Endothelial cell of umbilical vein (primary cell): ENCODE data around the gene CDC37L1. TPM values are rescaled to one million over a fixed set of nuclear protein-coding genes. Genes with fewer than 3 reads are reported as not detected.

Experiments
- BruUV-seq: library from RNA; stranded (reverse); fragments of 400-500 nt; replicated peaks from 2 replicates; lab custom pipeline; 2021; lab: Mats Ljungman, UMichigan
- CTCF ChIA-PET: fragments of 300-600, 350-600 bp; sonication (Branson Sonifier 250); formaldehyde crosslinking; loops from one replicate; lab custom pipeline; 2021; ENCODE audit warnings: antibody characterized with exemption, inconsistent platforms; lab: Charles Lee
- POLR2A ChIA-PET: fragments of 300-600, 350-600 bp; sonication (Branson Sonifier 250); formaldehyde crosslinking; loops from one replicate; lab custom pipeline; 2021; ENCODE audit warnings: antibody characterized with exemption, inconsistent platforms; lab: Charles Lee
- DNase-seq: peaks from one replicate; pipeline ENCODE4 v3.0.0-alpha.2; 2011; ENCODE audit warnings: low read depth, low spot score
- FAIRE-seq: peaks from 2 replicates; lab custom pipeline; 2011; peaks lifted over from hg19 to GRCh38; lab: Jason Lieb, UNC
- H2AFZ ChIP-seq: 2 replicates; pipeline ENCODE4 v1.6.0; 2012; ENCODE audit warnings: low read depth, low read length, control low read depth, inconsistent platforms
- H3K27ac ChIP-seq: 2 replicates; pipeline ENCODE4 v1.5.1; 2011; ENCODE audit warnings: low read depth, mild to moderate bottlenecking, control low read depth, low read length, moderate library complexity; ENCODE audit not compliant: insufficient read depth
- H3K27me3 ChIP-seq, 2 experiments: 2 replicates each; pipeline versions ENCODE4 v1.6.0 to v1.6.1; 2011; ENCODE audit warnings: low read length in 2 of 2, mixed read lengths in 1 of 2; ENCODE audit not compliant: control insufficient read depth in 2 of 2, insufficient read depth in 2 of 2
- H3K36me3 ChIP-seq, 2 experiments: 2 replicates in 1 of 2; 3 replicates in 1 of 2; pipeline ENCODE4 v1.5.1; 2011; ENCODE audit warnings: low read length in 2 of 2, mild to moderate bottlenecking in 1 of 2, moderate library complexity in 1 of 2; ENCODE audit not compliant: control insufficient read depth in 2 of 2, insufficient read depth in 2 of 2; ENCODE audit errors: extremely low read depth in 1 of 2
- H3K4me1 ChIP-seq: 3 replicates; pipeline ENCODE4 v1.5.1; 2011; ENCODE audit warnings: mild to moderate bottlenecking, low read length; ENCODE audit not compliant: control insufficient read depth, insufficient read depth; ENCODE audit errors: extremely low read depth
- H3K4me2 ChIP-seq: 2 replicates; pipeline ENCODE4 v1.6.1; 2011; ENCODE audit warnings: low read length, control low read depth, mixed read lengths; ENCODE audit not compliant: insufficient read depth
- H3K4me3 ChIP-seq, 3 experiments: fragments of 200-600 bp in 1 of 3; sonication (generic), shearing (Covaris generic) in 1 of 3; replicated peaks in 1 of 3; 2 replicates each; pipeline ENCODE4 v1.5.1; 2011 to 2016; ENCODE audit warnings: control low read depth in 3 of 3, low read length in 3 of 3, mild to moderate bottlenecking in 2 of 3, inconsistent platforms in 1 of 3, low read depth in 1 of 3, moderate library complexity in 1 of 3; ENCODE audit not compliant: insufficient read depth in 1 of 3
- H3K79me2 ChIP-seq: 2 replicates; pipeline ENCODE4 v1.6.0; 2012; ENCODE audit warnings: low read length, inconsistent platforms; ENCODE audit not compliant: control insufficient read depth, insufficient read depth
- H3K9ac ChIP-seq: replicated peaks from 2 replicates; pipeline ENCODE3; 2011; ENCODE audit warnings: low read length, control low read depth; ENCODE audit not compliant: insufficient read depth; ENCODE audit errors: extremely low read depth
- H3K9me1 ChIP-seq: replicated peaks from 3 replicates; pipeline ENCODE4 v1.6.0; 2011; ENCODE audit warnings: mild to moderate bottlenecking, low read length; ENCODE audit not compliant: control insufficient read depth, insufficient read depth; ENCODE audit errors: extremely low read depth
- H3K9me3 ChIP-seq: replicated peaks from 2 replicates; pipeline ENCODE4 v1.5.1; 2012; ENCODE audit warnings: low read length, inconsistent platforms; ENCODE audit not compliant: control insufficient read depth, insufficient read depth
- H4K20me1 ChIP-seq: replicated peaks from 2 replicates; pipeline ENCODE3; 2011; ENCODE audit warnings: mild to moderate bottlenecking, low read length; ENCODE audit not compliant: control insufficient read depth, insufficient read depth; ENCODE audit errors: extremely low read depth
- CTCF ChIP-seq, 2 donors: IDR thresholded peaks; 1 replicate in 1 of 2; 2 replicates in 1 of 2; pipeline ENCODE4 v1.5.1; 2011; ENCODE audit warnings: low read length in 2 of 2, mild to moderate bottlenecking in 2 of 2, moderate library complexity in 2 of 2, control low read depth in 1 of 2, inconsistent platforms in 1 of 2, low read depth in 1 of 2; ENCODE audit not compliant: insufficient read depth in 1 of 2; ENCODE audit errors: extremely low read depth in 1 of 2
- EZH2 ChIP-seq: IDR thresholded peaks from 2 replicates; pipeline ENCODE4 v1.6.1; 2012; ENCODE audit warnings: borderline replicate concordance, low read depth, mild to moderate bottlenecking, moderate library complexity, low read length, inconsistent platforms; ENCODE audit not compliant: severe bottlenecking
- FOS ChIP-seq: IDR thresholded peaks from 2 replicates; pipeline ENCODE4 v1.6.1; 2011; ENCODE audit warnings: mild to moderate bottlenecking, low read length, moderate library complexity, borderline replicate concordance; ENCODE audit not compliant: insufficient read depth
- GATA2 ChIP-seq: IDR thresholded peaks from 2 replicates; pipeline ENCODE4 v1.7.0; 2011; ENCODE audit warnings: low read depth, mild to moderate bottlenecking, moderate library complexity, mixed read lengths, low read length; ENCODE audit not compliant: insufficient read length, insufficient read depth
- JUN ChIP-seq: IDR thresholded peaks from 2 replicates; pipeline ENCODE4 v1.6.1; 2011; ENCODE audit warnings: borderline replicate concordance, low read depth; ENCODE audit not compliant: insufficient read length, insufficient read depth
- MAX ChIP-seq: IDR thresholded peaks from 2 replicates; pipeline ENCODE4 v1.6.1; 2011; ENCODE audit not compliant: insufficient read depth, insufficient read length
- POLR2A ChIP-seq: IDR thresholded peaks from 2 replicates; pipeline ENCODE4 v1.6.1; 2012; ENCODE audit warnings: low read depth, mild to moderate bottlenecking, control low read depth, low read length
- POLR2AphosphoS5 ChIP-seq: IDR thresholded peaks from 2 replicates; pipeline ENCODE4 v1.6.1; 2012; ENCODE audit warnings: low read depth, mild to moderate bottlenecking, control low read depth, low read length, moderate library complexity; ENCODE audit not compliant: insufficient read depth
- dilution Hi-C: fragments of 300-500 bp; cut with MboI; formaldehyde crosslinking; loops from one replicate; pipeline ENCODE4 v1.15.0; 2019; ENCODE audit warnings: low sequenced_read_pairs; ENCODE audit not compliant: extremely low pct_ligation_motif_present
- intact Hi-C: fragments of 100-400 bp; cut with micrococcal nuclease; formaldehyde crosslinking; loops from one replicate; pipeline ENCODE4 v1.10.0; 2022
- polyA plus RNA-seq, 4 experiments: library from polyadenylated mRNA; depleted of rRNA in 3 of 4; stranded (reverse) in 3 of 4; unstranded in 1 of 4; fragments of >200 nt; gene quantifications; 2 replicates each; pipeline versions ENCODE4 v1.2.1 to v1.2.3, GENCODE V29; 2011 to 2012; ENCODE audit warnings: missing spikeins in 1 of 4
- total RNA-seq: library from RNA; stranded (reverse); gene quantifications from 2 replicates; pipeline ENCODE4 v1.2.3, GENCODE V29; 2021

Gene CDC37L1
- total and polyA plus RNA-seq, 2 donors (not counting 3 experiments of a cell fraction or from before 2014, with no cell fraction given): 2.6 to 6.8 TPM

- Histone ChIP-seq H3K9me3 (no peaks in the 10 kb centered on the region), H3K27ac (no peak overlapping the region), H3K9ac (no peak overlapping the region), H4K20me1 (no peaks in the 10 kb centered on the region), H3K4me1 (no peaks in the 10 kb centered on the region), H3K27me3 (no peaks in the 10 kb centered on the region), H3K4me2 (no peak overlapping the region), H3K9me1 (no peaks in the 10 kb centered on the region), H3K79me2 (no peaks in the 10 kb centered on the region), H2AFZ (no peak overlapping the region), H3K36me3 (peaks cover 11 to 13% of the 10 kb centered on the region in 2 experiments), H3K4me3 (no peak overlapping the region)
- no peak for TF ChIP-seq GATA2
- CTCF ChIA-PET: interaction anchor here (1.2 to 1.6 kb wide), 2 partner anchors 11 to 12 kb away, joined by 3 to 4 read pairs; no protein-coding TSS in a partner anchor
- POLR2A ChIA-PET: no interaction called here
- intact Hi-C loops: no loop called here
- peak; percentile 13 for DNase-seq
- peak; percentile 44 for FAIRE-seq
- BruUV-seq: no TSS peak
- dilution Hi-C loops: no loop called here
These were observed 34.5 kb downstream of the CDC37L1 start for GRCh38 chr9:4713849-4714248.

GRCh38 chr9:4714266-4715016 lies 35.1 kb downstream of the CDC37L1 start:
- POLR2A ChIA-PET: no interaction called here
- DNase-seq (peak; percentile 37), FAIRE-seq (no peak)
- peaks cover 11% of the 10 kb centered on the region in 2 experiments for H3K36me3 ChIP-seq
- no peak overlapping the region for H3K4me3 ChIP-seq
- H3K9me3 ChIP-seq: no peaks in the 10 kb centered on the region
- no peaks in the 10 kb centered on the region for H3K4me1 ChIP-seq
- H3K27ac ChIP-seq: no peak overlapping the region
- TF ChIP-seq POLR2AphosphoS5: no peak
- no peak for TF ChIP-seq FOS
- TF ChIP-seq POLR2A: no peak
- TF ChIP-seq MAX: no peak
- no peak for TF ChIP-seq JUN
- no peak for TF ChIP-seq EZH2
- no peak for TF ChIP-seq CTCF (IDR thresholded peaks at IDR 0.05; ENCODE audit: extremely low read depth in 1 of 2, insufficient read depth in 1 of 2, low read depth in 1 of 2, low read length in 2 of 2)
- CTCF ChIA-PET: interaction anchor here (0.6 to 1.5 kb wide), 3 partner anchors 11 to 52 kb away, joined by 3 to 4 read pairs (median 3); no protein-coding TSS in a partner anchor
- H3K9me1 ChIP-seq: no peaks in the 10 kb centered on the region
- dilution Hi-C loops (no loop called here), intact Hi-C loops (no loop called here)
- no peaks in the 10 kb centered on the region for H4K20me1 ChIP-seq
- no peaks in the 10 kb centered on the region for H3K79me2 ChIP-seq
- no peak overlapping the region for H2AFZ ChIP-seq
- BruUV-seq: no TSS peak
- H3K4me2 ChIP-seq: no peak overlapping the region
- H3K27me3 ChIP-seq: no peaks in the 10 kb centered on the region
- H3K9ac ChIP-seq: no peak overlapping the region
